MV-4-11 (cell line): ENCODE results near the gene NOP9.
"Not testable (repeated sequence)": the region's sequence is repeated elsewhere in the genome, so short reads cannot be mapped to it uniquely, and the experiment has no call there.

Source experiments
- DNase-seq: peaks from one replicate; lab custom pipeline; 2025; lab: John Stamatoyannopoulos, UW

Gene NOP9

DNA sequence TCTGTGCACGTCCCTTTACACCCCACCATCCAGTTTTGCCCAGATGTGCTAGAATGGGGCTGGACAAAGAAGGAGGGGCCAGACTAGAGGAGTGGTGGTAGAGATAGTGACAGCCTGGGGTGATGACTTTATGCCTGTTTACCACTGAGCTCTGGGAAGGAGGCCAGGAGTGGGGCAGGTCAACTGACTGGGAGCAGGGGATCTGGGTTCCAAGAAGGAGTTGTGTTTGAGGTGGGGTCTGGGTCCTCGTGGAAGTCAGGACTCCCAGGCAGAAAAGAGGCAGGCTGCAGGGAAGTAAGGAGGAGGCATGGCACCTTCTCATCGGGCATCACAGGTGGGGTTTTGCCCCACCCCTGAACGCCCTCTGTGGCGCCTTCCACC, 10.6 kb downstream of the NOP9 start:
- DNase-seq = no peak

DNA sequence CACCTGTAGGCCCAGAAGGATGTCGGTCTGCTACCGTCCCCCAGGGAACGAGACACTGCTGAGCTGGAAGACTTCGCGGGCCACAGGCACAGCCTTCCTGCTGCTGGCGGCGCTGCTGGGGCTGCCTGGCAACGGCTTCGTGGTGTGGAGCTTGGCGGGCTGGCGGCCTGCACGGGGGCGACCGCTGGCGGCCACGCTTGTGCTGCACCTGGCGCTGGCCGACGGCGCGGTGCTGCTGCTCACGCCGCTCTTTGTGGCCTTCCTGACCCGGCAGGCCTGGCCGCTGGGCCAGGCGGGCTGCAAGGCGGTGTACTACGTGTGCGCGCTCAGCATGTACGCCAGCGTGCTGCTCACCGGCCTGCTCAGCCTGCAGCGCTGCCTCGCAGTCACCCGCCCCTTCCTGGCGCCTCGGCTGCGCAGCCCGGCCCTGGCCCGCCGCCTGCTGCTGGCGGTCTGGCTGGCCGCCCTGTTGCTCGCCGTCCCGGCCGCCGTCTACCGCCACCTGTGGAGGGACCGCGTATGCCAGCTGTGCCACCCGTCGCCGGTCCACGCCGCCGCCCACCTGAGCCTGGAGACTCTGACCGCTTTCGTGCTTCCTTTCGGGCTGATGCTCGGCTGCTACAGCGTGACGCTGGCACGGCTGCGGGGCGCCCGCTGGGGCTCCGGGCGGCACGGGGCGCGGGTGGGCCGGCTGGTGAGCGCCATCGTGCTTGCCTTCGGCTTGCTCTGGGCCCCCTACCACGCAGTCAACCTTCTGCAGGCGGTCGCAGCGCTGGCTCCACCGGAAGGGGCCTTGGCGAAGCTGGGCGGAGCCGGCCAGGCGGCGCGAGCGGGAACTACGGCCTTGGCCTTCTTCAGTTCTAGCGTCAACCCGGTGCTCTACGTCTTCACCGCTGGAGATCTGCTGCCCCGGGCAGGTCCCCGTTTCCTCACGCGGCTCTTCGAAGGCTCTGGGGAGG, 11.3 kb downstream of the NOP9 start, which contains the start of gene LTB4R:
LTB4R (plus strand) TSS at position 857 of the 959 bp plus-strand sequence. CDS start 4,150 bp downstream, outside the sequence.
- DNase-seq = peak; percentile 74

GRCh38 chr14:24311837-24312615, 12.4 kb downstream of the NOP9 start:
- peak; percentile 50 for DNase-seq

- DNase-seq = peak; percentile 98
Measured at GRCh38 chr14:24312736-24313507, 13.3 kb downstream of the NOP9 start.

GRCh38 chr14:24313913-24314312, 14.3 kb downstream of the NOP9 start:
- DNase-seq = peak; percentile 80

DNA sequence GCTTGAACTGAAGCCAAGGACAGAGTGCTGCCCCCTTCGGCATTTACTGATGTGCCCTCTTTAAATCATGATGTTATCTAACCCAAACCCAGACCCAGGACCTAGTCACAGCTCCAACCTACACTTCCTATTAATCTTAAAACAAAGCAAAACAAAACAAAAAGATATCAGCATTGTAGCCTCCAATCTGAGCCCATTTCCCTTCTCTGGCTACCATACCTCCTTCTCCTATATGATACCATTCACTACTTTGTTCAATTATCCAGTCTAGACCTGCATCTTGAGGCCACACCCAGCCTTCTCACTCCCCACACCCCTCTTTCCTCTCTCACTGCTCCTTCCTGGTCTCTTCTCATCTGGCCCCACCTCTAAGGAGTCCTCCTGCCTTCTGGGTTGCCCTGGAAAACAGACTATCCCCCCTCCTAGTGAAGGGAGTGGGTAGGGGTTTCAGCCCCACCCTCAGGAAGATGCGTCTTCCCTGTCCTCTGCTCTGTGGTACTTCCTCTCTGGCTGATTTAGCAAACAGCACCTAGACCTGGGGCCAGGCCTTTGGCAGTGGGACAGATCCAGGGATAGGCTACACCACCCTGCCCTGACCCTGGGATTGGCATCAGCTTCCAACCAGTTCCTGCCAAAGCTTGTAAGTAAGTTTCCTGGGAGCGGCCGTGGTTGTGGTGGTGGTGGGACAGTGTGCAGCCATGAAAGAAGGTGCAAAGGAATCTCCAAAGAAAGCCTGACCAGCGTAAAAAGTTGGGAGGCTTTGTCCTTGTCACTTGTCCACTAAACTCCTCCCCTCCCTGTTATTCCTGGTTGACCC, 14.9 kb downstream of the NOP9 start:
- DNase-seq = no peak

DNA sequence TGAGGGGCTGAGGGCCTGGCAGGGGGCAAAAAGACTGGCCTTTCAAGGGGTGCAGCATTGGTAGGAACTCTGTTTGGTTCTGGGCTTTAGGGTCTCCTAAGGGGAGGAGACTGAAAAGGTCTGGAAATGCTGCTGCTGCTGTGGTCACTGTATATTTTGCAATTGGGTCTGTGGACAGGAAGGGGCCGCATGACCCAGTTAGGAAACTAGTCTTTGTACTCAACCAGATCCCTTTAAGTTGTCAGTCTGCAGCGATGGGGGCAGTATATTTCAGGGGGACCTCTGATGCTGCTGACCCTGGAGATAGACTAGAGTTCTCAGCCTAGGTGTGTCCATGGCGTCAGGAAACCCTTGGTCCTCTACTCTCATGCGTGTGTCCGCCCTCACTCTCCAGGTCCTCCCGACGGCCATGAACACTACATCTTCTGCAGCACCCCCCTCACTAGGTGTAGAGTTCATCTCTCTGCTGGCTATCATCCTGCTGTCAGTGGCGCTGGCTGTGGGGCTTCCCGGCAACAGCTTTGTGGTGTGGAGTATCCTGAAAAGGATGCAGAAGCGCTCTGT, 15.7 kb downstream of the NOP9 start:
- no peak for DNase-seq

GRCh38 chr14:24315807-24316596, 16.4 kb downstream of the NOP9 start:
- DNase-seq = no peak

- DNase-seq = no peak
Measured at GRCh38 chr14:24316597-24316950, 16.9 kb downstream of the NOP9 start.

GRCh38 chr14:24317141-24317928, 17.7 kb downstream of the NOP9 start:
- DNase-seq = no peak

- no peak for DNase-seq
Measured at GRCh38 chr14:24321212-24321975, 21.7 kb downstream of the NOP9 start.

- DNase-seq = no peak
Measured at GRCh38 chr14:24322672-24323071, 23.0 kb downstream of the NOP9 start.

- no peak for DNase-seq
Measured at GRCh38 chr14:24323341-24323740, 23.7 kb downstream of the NOP9 start.

DNA sequence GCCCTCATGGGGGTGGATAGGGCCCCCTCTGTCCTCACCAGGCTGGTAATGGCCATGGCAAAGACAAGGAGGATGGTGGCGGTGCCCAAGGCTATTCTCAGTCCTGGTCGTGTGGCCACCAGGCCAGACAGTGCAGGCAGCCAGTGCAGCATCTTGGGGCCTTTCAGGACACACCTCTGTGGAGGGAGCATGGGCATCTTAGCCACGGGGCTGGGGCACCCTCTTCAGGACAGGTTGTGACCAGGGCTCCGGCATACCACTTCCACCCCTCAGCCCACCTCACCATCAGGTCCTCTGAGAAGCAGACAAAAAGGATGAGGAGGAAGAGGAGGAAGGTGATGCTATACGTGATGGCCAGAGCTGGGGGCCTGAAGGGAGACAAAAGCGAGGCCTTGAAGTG, 24.4 kb downstream of the NOP9 start:
- DNase-seq = no peak

DNA sequence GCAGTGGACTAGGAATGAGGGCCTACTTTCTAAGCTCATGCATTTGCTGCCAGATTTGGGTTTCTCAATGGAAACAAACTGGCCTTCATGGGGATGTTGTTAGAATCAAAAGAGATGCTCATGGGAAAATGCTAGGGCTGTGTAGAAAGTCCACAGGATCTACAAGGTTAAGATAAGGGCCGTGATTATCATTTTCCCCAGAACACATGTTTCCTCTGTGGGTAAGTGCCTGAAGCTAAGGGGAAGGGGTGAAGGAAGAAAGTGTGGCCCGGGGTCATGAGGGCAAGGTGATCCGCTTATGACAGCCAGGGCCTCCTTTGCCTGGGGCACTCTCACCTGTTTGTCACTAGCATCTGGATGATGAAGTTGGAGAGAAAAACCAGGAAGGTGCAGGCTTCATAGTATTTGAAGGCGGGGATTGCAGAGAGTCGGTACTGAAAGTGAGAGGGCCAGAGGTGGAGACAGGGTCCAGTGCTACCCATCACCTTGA, 25.4 kb downstream of the NOP9 start:
- no peak for DNase-seq

DNA sequence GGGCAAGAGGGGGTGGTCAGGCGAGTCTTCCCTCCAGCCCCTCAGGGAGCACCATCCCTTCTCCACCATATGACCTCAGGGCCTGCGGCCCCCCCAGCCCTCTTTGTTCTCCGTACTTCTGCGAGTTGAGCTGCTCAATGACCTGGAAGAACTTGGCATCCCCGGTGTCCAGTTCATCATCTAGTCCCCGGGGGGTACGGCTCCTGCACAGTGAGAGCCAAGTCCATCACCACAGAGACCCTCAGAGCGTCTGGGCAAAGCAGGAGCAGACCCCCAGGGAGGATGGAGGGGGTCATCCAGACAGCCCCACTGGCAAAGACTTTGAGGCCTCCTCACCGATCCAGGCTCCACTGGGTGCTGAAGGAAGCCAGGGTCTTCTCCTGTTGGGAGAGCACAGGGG, 26.3 kb downstream of the NOP9 start:
- DNase-seq = no peak

DNA sequence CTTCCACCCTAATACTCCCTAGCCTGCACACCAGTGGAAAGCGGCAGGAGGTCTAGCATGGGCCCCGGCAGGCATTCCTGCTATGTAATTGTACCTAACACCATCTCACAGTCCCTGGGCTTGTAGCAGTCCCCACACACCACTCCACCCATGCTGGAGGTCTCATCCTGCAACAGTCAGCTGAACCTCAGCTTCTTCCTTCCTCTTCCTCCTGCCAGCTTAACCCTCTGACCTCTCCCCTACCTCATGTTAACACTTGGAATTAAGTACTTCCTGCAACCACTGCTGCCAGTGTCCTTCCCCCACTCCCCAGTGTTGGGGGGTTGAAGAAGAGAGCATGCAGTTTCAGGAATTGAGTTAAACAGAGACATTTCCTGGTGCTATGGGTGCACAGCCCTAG, 27.7 kb downstream of the NOP9 start:
- peak; percentile 87 for DNase-seq

DNA sequence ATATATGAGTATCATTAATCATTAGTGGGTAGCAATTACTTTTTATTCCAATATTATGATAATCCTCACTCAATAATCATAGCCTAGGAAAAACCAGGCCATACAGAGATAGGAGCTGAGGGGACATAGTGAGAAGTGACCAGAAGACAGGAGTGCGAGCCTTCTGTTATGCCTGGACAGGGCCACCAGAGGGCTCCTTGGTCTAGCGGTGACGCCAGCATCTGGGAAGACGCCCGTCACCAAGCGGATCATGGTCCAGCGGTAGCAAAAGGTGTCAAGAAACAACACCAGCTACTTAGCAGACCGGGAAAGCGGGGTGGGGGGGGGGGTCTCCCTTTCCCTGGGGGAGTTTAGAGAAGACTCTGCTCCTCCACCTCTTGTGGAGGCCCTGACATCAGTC, 28.3 kb downstream of the NOP9 start:
- not testable (repeated sequence) for DNase-seq
